Testis (tissue), 2 donors: ENCODE data around the gene ALG10B.

Experiments used
- POLR2A ChIP-seq: fragments of 450-650 bp; IDR thresholded peaks from one replicate; pipeline ENCODE4 v1.6.1; 2017; ENCODE audit warnings: antibody characterized with exemption, mild to moderate bottlenecking, moderate library complexity
- TF ChIP-seq, protein P1 (sequence below), 3 experiments: fragments of 450-650 bp in 2 of 3; fragments of 200-600 bp in 1 of 3; sonication (generic) in 1 of 3; IDR thresholded peaks; one replicate each; pipeline ENCODE4 v1.5.1; 2016 to 2019; ENCODE audit warnings: antibody characterized with exemption in 3 of 3, mild to moderate bottlenecking in 2 of 3, moderate library complexity in 1 of 3

DNA sequence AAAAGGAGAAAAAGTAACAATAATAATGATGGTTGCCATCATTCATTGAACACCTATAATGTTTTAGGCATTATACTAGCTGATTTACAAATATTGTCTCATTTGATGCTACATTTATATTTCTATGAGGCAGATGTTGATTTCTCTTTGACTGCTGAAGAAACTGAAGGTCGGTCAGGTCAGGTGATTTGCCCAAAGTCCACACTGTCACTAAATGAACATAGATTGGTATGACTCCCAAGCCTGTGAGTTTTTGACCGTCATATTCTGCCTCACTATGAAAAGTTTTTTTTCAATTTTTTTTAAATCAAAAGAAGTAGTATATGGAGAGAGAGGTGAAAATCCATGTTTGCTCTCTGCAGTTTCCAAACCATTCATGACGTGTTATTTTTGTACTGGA is 10.8 kb downstream of the ALG10B start:
- TF ChIP-seq, protein P1, sequence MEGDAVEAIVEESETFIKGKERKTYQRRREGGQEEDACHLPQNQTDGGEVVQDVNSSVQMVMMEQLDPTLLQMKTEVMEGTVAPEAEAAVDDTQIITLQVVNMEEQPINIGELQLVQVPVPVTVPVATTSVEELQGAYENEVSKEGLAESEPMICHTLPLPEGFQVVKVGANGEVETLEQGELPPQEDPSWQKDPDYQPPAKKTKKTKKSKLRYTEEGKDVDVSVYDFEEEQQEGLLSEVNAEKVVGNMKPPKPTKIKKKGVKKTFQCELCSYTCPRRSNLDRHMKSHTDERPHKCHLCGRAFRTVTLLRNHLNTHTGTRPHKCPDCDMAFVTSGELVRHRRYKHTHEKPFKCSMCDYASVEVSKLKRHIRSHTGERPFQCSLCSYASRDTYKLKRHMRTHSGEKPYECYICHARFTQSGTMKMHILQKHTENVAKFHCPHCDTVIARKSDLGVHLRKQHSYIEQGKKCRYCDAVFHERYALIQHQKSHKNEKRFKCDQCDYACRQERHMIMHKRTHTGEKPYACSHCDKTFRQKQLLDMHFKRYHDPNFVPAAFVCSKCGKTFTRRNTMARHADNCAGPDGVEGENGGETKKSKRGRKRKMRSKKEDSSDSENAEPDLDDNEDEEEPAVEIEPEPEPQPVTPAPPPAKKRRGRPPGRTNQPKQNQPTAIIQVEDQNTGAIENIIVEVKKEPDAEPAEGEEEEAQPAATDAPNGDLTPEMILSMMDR (IDR thresholded peaks at IDR 0.05), result no peak
- TF ChIP-seq POLR2A, result no peak
